SH-SY5Y (cell line): Measurements from ENCODE around the gene SLC9A4.

Experiments
- GATA2 ChIP-seq: IDR thresholded peaks from 2 replicates; pipeline ENCODE4 v1.6.1; 2011; ENCODE audit warnings: mild to moderate bottlenecking, low read depth, low read length
- GATA3 ChIP-seq: IDR thresholded peaks from 2 replicates; pipeline ENCODE4 v1.6.1; 2011; ENCODE audit warnings: low read depth, mild to moderate bottlenecking, low read length, moderate library complexity

GRCh38 chr2:102502576-102502975 lies 29.6 kb downstream of the SLC9A4 start:
- TF ChIP-seq GATA2, result no peak
- no peak for TF ChIP-seq GATA3
